ENCODE results near the gene ZNF189.

Gene ZNF189

GRCh38 chr9:101419863-101420262 lies 21.2 kb downstream of the ZNF189 start:
- DNase-seq (ENCODE audit: low read depth): no peak

GRCh38 chr9:101421653-101422065 lies 23.0 kb downstream of the ZNF189 start:
- no peak for DNase-seq (ENCODE audit: low read depth)

GRCh38 chr9:101427358-101427757 lies 28.7 kb downstream of the ZNF189 start:
- no peak for DNase-seq (ENCODE audit: low read depth)

GRCh38 chr9:101427957-101428655 lies 29.5 kb downstream of the ZNF189 start:
- DNase-seq (ENCODE audit: low read depth): no peak

- DNase-seq (ENCODE audit: low read depth): no peak
These were observed 30.3 kb downstream of the ZNF189 start for GRCh38 chr9:101428909-101429308.

GRCh38 chr9:101429736-101430135 lies 31.1 kb downstream of the ZNF189 start:
- no peak for DNase-seq (ENCODE audit: low read depth)

GRCh38 chr9:101432171-101432570 lies 33.5 kb downstream of the ZNF189 start:
- DNase-seq (ENCODE audit: low read depth): no peak

- DNase-seq (ENCODE audit: low read depth): no peak
These were observed 34.1 kb downstream of the ZNF189 start for GRCh38 chr9:101432740-101433139.

GRCh38 chr9:101433229-101433628 lies 34.6 kb downstream of the ZNF189 start:
- DNase-seq (ENCODE audit: low read depth): no peak

GRCh38 chr9:101434998-101435397 lies 36.3 kb downstream of the ZNF189 start:
- no peak for DNase-seq (ENCODE audit: low read depth)

GRCh38 chr9:101435601-101436079 lies 37.0 kb downstream of the ZNF189 start, which contains the start of gene ALDOB:
TSS of gene ALDOB (minus strand) at chr9:101435774. CDS start at chr9:101430887, 4,887 bp downstream.
- DNase-seq (ENCODE audit: low read depth): no peak

- DNase-seq (ENCODE audit: low read depth): no peak
These were observed 39.2 kb downstream of the ZNF189 start for GRCh38 chr9:101437806-101438232.

- DNase-seq (ENCODE audit: low read depth): no peak
These were observed 39.9 kb downstream of the ZNF189 start for GRCh38 chr9:101438523-101438922.

GRCh38 chr9:101440714-101441230 lies 42.1 kb downstream of the ZNF189 start:
- no peak for DNase-seq (ENCODE audit: low read depth)

GRCh38 chr9:101442318-101442717 lies 43.7 kb downstream of the ZNF189 start:
- DNase-seq (ENCODE audit: low read depth): no peak

GRCh38 chr9:101442736-101443135 lies 44.1 kb downstream of the ZNF189 start:
- no peak for DNase-seq (ENCODE audit: low read depth)

- DNase-seq (ENCODE audit: low read depth): no peak
These were observed 44.7 kb downstream of the ZNF189 start for GRCh38 chr9:101443364-101443771.

GRCh38 chr9:101445353-101446029 lies 46.8 kb downstream of the ZNF189 start:
- DNase-seq (ENCODE audit: low read depth): no peak

- no peak for DNase-seq (ENCODE audit: low read depth)
These were observed 48.1 kb downstream of the ZNF189 start for GRCh38 chr9:101446732-101447131.

GRCh38 chr9:101448680-101449070 lies 50.0 kb downstream of the ZNF189 start:
- DNase-seq (ENCODE audit: low read depth): no peak

- DNase-seq (ENCODE audit: low read depth): no peak
These were observed 50.5 kb downstream of the ZNF189 start for GRCh38 chr9:101449071-101449721.

- DNase-seq (ENCODE audit: low read depth): no peak
These were observed 52.3 kb downstream of the ZNF189 start for GRCh38 chr9:101450931-101451330.

GRCh38 chr9:101451498-101451897 lies 52.8 kb downstream of the ZNF189 start:
- no peak for DNase-seq (ENCODE audit: low read depth)

Measured in stimulated activated CD4-positive, alpha-beta T cell treated with anti-CD3 and anti-CD28 coated beads, Interleukin-2, amount 100 ng/mL, for 4 hours (primary cell).